GM13976 (cell line): Measurements from ENCODE around the gene CPOX.

Source experiments
- DNase-seq: peaks from one replicate; pipeline ENCODE4 v3.0.0; 2012; ENCODE audit warnings: low spot score
- in situ Hi-C: fragments of 300-500 bp; cut with MboI; formaldehyde crosslinking; loops from one replicate; pipeline ENCODE4 v1.12.0; 2022; ENCODE audit warnings: low sequenced_read_pairs, mixed read lengths, inconsistent platforms; ENCODE audit not compliant: unreplicated experiment
- TF ChIP-seq, protein P1 (sequence below): IDR thresholded peaks from 2 replicates; pipeline ENCODE4 v1.5.1; 2012; ENCODE audit warnings: borderline replicate concordance, mild to moderate bottlenecking; ENCODE audit not compliant: insufficient read depth; ENCODE audit errors: extremely low read depth, missing control alignments, control extremely low read depth

The CPOX gene

DNA sequence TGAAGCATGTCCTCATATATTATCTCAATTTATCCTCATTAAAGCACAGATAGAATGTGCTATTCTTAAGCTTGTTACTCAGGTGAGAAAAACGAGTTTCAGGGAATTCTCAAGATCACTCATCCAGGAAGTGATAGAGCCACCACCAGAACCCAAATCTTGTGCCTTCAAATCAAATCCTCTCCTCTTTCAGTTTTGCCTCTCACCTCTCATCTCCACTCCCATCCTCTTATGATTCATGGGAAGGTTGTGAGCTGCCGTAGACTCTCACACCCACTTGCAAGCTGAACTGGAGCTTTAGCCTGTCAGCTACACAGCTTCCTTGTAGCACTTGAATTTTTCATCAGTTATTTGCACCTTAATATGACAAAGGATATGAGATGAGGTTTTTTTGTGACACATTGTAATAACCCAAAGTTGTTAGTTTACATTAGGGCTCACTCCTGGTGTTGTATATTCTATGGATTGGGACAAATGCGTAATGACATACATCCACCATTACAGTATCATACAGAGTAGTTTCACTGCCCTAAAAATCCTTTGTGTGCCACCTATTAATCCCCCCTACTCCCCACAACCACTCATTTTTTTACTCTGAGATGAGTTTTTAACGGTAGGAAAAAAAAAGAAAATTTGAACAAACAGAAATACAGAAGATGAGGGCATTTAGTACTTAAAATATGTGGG is 35.9 kb downstream of the CPOX start:
- TF ChIP-seq, protein P1, sequence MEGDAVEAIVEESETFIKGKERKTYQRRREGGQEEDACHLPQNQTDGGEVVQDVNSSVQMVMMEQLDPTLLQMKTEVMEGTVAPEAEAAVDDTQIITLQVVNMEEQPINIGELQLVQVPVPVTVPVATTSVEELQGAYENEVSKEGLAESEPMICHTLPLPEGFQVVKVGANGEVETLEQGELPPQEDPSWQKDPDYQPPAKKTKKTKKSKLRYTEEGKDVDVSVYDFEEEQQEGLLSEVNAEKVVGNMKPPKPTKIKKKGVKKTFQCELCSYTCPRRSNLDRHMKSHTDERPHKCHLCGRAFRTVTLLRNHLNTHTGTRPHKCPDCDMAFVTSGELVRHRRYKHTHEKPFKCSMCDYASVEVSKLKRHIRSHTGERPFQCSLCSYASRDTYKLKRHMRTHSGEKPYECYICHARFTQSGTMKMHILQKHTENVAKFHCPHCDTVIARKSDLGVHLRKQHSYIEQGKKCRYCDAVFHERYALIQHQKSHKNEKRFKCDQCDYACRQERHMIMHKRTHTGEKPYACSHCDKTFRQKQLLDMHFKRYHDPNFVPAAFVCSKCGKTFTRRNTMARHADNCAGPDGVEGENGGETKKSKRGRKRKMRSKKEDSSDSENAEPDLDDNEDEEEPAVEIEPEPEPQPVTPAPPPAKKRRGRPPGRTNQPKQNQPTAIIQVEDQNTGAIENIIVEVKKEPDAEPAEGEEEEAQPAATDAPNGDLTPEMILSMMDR = no peak
- in situ Hi-C loops = no loop called here
- DNase-seq = no peak

DNA sequence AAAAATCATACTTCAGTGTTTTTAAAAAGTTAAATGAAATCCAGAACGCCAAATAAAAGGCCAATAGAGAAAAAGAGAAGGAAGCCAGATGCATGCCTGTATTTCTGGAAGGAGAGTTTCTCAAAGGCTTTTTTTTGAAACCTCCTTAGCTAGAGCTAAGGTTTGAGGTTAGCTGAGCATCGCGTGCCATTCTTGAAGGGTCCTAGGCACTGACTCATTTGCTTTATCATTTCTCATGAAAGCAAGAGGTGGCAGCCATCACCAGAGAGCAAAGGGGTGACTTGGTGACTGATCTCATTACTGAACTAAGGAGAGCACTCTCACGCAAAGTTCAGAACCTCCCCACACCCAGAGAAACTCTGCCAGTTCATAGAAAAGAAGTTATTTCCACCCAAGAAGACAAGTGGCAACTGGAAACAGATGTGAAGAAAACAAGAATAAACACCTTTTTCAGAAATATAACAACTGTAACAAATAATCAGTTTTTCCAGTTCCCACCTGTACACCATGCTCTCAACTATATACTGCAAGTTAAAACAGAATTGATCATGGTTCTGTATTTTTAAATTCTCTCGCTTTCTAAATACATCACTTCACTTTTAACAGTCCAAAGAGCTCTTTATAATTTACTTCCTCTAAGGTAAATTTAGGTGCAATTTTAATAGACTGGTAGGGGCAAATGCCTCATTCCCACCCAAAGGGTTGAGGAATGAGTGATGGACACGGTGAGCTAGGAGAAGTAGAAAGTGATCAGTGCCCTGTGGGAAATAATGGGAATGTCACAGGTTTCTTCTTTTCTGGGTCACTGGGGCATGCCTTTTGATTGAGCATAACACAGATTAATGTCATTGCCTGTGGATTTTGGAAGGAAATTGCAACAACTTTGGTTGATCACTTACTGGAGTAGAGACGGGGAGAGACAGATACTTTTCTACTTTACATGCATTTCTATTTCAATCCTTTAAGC is 37.0 kb downstream of the CPOX start:
- peak; percentile 43 for DNase-seq
- in situ Hi-C loops = no loop called here
- TF ChIP-seq, protein P1 = no peak

DNA sequence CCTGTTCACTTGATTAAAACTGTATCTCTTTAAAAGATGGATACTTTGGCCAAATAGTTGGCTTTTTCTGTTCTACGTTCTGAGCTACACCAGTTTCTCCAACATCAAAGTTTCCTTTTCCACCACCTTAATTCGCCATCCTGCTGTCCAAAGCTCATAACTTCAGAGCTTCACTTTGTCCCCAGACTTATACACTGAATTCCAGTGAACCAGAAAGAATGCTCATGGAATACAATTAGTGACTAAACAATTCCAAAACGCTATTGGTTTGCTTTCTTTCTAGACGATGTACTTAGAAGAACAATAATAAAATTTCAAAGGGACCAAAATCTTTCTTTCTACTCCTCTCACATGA is 38.4 kb downstream of the CPOX start:
- DNase-seq = no peak
- in situ Hi-C loops = no loop called here
- TF ChIP-seq, protein P1 = no peak

DNA sequence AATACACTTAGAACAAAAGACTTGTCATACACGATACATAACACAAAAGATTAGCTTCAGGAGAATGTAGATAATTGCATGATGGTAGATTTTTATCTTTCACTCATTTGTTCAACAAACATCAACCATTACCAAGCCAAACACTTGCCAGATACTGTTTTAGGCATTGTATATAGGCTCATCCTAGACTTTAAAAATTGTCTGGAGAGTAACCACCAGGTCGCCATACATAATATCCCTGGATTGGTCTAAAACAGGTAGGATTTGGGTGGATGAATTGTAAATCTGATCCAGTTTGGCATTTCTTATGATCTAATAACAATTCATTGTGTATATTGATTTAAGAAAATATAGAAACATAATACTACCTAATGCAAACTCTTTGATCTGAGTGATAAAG is 38.8 kb downstream of the CPOX start:
- in situ Hi-C loops = no loop called here
- no peak for DNase-seq
- TF ChIP-seq, protein P1 = no peak

DNA sequence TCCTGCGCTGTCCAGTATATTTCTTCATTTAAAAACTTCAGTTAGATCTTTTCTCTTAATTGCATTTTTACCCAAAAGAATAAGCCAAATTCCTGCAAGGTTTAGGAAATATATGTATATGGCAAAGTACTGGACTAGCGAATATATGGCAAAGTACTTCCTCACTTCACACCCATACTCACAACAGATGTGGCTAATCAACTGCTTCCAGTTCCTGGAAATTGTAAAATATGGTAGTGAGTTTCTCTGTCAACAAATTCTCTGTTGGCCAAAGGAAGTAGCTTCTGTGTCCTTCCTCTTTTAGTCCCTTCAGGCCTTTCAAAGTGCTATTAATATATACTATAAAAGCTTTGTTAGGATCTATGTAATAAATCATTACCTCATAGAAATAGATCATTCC is 39.7 kb downstream of the CPOX start:
- in situ Hi-C loops = no loop called here
- DNase-seq = no peak
- TF ChIP-seq, protein P1 = no peak

DNA sequence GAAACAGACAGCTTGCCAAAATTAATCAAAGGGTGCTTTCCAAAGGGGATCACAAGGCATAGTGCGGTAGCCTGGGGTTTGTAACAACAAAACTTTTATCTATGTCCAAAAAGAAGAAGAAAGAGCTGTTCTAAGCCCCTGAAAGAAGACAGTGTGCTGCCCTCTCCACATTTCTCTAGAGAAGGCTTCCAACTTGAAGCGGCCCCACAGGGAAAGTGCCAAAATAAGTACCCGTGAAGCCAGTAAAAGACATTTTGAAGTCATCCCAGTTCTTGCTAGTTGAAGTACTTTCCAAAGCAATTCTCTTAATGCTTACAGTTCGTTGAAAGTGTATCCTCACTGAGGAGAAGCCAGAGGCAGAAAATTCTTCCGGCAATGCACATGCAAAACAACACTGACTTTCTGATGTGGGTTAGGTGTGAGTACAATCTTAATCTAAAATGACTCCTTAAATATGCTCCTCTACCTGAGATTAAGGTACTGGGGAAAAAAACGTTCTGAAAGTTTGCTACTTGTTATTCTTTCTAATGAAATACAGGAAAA is 40.3 kb downstream of the CPOX start:
- in situ Hi-C loops = no loop called here
- TF ChIP-seq, protein P1 = no peak
- DNase-seq = no peak
